ENCODE results near the gene RASAL1.

RASAL1 gene

DNA sequence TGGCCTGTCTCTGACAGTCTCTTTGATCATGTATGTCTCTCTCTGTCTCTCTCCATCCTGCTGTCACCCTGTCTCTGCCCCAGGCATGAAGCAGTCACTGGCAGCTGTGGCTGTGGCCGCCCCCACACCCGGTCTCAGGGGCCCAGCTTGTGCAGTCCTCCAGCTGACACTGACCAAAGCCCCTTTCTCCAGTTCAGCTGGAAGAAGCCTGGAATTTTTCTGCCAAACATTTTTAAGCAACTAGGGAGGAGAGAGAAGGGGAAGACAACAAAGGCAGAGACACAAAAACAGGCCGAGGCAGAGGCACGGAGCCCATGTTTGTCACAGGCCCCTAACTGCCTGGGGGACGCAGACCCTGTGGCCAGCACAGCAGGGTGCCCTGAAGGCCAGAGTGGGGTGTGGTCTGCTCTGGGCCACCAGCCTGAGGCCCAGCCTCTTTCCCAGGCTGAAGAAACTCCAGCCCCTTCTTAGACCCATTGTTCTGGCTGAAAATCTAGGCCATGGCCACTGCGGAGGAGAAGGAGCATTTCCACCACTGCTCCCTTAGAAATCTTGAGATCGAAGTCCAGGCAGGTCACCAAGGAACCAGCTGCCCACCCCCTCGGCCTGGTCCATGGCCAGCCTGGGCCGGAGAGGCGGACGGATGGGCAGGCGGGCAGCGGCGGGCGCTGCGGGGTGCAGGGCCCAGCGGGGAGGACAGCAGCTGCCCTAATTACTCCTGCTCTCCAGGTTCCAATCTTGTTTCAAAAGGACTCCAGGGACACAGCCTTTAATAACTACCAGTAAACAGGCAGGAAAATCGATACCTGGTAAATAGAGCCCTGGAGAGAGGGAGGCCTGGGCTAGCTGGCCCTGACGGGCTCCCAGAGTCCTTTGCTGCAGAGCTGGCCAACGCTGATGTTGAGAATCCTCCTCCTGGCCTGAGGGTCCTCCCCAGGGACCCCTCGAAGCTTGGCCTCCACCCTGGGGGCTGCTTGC is 64.1 kb downstream of the RASAL1 start:
- H3K4me3 ChIP-seq (ENCODE audit: low read depth, low read length) = no peak overlapping the region
- TF ChIP-seq, protein P1, sequence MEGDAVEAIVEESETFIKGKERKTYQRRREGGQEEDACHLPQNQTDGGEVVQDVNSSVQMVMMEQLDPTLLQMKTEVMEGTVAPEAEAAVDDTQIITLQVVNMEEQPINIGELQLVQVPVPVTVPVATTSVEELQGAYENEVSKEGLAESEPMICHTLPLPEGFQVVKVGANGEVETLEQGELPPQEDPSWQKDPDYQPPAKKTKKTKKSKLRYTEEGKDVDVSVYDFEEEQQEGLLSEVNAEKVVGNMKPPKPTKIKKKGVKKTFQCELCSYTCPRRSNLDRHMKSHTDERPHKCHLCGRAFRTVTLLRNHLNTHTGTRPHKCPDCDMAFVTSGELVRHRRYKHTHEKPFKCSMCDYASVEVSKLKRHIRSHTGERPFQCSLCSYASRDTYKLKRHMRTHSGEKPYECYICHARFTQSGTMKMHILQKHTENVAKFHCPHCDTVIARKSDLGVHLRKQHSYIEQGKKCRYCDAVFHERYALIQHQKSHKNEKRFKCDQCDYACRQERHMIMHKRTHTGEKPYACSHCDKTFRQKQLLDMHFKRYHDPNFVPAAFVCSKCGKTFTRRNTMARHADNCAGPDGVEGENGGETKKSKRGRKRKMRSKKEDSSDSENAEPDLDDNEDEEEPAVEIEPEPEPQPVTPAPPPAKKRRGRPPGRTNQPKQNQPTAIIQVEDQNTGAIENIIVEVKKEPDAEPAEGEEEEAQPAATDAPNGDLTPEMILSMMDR (IDR thresholded peaks at IDR 0.05; ENCODE audit: borderline replicate concordance, insufficient read depth, low read depth, low read length) = no peak

DNA sequence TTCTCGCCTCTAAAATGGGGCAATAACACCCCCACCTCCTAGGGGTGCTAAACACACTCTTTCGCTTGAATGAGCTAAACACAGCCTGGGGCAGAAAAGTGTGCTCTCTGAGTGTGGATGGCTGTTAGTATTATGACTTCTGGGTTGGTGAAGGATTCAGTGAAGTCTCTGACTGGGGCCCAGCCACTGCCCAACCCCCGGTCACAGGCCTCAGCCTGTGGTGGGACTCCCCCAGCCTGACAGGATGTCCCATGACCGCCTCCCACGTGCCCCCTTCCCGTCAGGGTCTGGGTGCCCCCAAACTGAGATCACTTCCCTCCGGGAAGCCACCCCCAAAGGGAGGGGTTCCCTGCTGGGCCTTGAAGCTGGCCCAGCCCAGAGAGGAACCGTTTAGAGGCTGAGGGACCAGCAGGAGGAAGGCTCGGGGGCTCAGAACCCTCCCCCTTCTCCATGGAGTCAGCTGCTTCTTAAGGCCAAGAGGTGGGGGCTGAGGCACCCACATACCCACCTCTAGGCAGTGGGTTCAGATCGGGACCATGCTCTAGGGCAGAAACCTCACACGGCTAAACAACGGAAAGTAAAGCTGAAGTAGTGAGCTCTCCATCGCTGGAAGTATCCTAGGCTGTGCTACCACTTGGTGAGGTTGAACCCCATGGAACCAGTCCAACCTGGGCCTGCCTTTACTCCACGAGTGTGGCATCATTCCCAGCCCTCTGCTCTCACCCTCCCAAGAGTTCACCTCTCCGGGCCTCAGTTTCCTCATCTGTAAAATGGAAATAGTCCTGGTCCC is 65.2 kb downstream of the RASAL1 start:
- TF ChIP-seq, protein P1 (IDR thresholded peaks at IDR 0.05; ENCODE audit: borderline replicate concordance, insufficient read depth, low read depth, low read length) = no peak
- H3K4me3 ChIP-seq (ENCODE audit: low read depth, low read length) = no peak overlapping the region

- H3K4me3 ChIP-seq (ENCODE audit: low read depth, low read length) = no peak overlapping the region
- TF ChIP-seq, protein P1 (IDR thresholded peaks at IDR 0.05; ENCODE audit: borderline replicate concordance, insufficient read depth, low read depth, low read length) = no peak
Observed at GRCh38 chr12:113069751-113070116, 65.8 kb downstream of the RASAL1 start.

- TF ChIP-seq, protein P1 (IDR thresholded peaks at IDR 0.05; ENCODE audit: borderline replicate concordance, insufficient read depth, low read depth, low read length) = no peak
Observed at GRCh38 chr12:113069149-113069548, 66.4 kb downstream of the RASAL1 start.

GRCh38 chr12:113067987-113068935 is 67.3 kb downstream of the RASAL1 start:
- no peak overlapping the region for H3K4me3 ChIP-seq (ENCODE audit: low read depth, low read length)
- TF ChIP-seq, protein P1 (IDR thresholded peaks at IDR 0.05; ENCODE audit: borderline replicate concordance, insufficient read depth, low read depth, low read length) = no peak

More at GRCh38 chr12:113069149-113069548, 66.4 kb downstream of the RASAL1 start:
- no peak overlapping the region for H3K4me3 ChIP-seq (ENCODE audit: low read depth, low read length)

DNA sequence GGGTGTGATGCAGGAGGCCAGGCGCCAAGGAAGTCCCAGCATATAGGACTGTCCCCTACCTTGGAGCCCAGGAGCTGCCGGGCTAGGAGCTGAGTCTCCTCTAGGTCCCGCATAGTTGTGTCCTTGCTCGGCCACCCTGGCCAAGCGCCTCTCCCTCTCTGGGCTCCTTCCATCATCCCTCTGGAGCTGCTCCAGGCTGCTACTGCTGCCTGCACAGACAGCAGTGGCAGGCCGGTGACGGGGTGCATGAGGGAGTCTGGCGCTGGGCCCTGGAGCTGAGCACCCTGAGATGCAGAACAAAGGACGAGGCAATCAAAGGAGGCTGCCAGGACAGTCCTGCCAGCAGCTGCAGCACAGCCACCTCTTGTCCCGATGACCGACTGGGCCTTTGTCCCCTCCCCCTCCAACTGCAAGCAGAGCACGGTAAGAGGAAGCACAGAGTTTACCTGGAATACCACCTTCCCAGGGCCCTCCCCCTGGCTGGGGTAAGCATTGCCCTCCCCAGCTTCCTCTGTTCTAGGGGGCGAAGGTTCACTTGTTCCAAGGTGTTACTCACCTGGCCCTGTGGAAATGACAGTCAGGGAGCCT is 68.7 kb downstream of the RASAL1 start:
- TF ChIP-seq, protein P1 (IDR thresholded peaks at IDR 0.05; ENCODE audit: borderline replicate concordance, insufficient read depth, low read depth, low read length) = no peak

More for the DNA sequence above, 68.7 kb downstream of the RASAL1 start:
- H3K4me3 ChIP-seq (ENCODE audit: low read depth, low read length) = no peak overlapping the region

Data from GM12875 (cell line).